ENCODE data around the gene GNA12.

GRCh38 chr7:2763597-2763996 lies 80.5 kb downstream of the GNA12 start:
- no peak for TF ChIP-seq CTCF (IDR thresholded peaks at IDR 0.05)
- no peak for TF ChIP-seq POLR2A (IDR thresholded peaks at IDR 0.05)

All from right lobe of liver (tissue), 4 donors.